ENCODE data around the gene ZYG11B. TPM values are rescaled to one million over a fixed set of nuclear protein-coding genes. Genes with fewer than 3 reads are reported as not detected.

The ZYG11B gene
- total and polyA plus RNA-seq, 5 donors from 2014 or later: 13.6 to 21.1 (median 15.3) TPM

GRCh38 chr1:52697795-52698674 lies 28.2 kb upstream of the ZYG11B start, which contains the start of gene COA7:
TSS of gene COA7 (minus strand) at chr1:52698347. CDS start at chr1:52698326, 21 bp downstream.
- H3K9me3 Mint-ChIP-seq: no peaks in the 10 kb centered on the region
- Histone ChIP-seq H3K9me3 (ENCODE audit: control insufficient read depth in 2 of 2, low read length in 2 of 2) (no peaks in the 10 kb centered on the region), H3K4me1 (ENCODE audit: control insufficient read depth, insufficient read depth, low read length, poor library complexity, severe bottlenecking) (peaks cover 14% of the 10 kb centered on the region), H3K27ac (ENCODE audit: insufficient read depth, low read length, poor library complexity, severe bottlenecking) (peak within 1 kb of the TSS; percentile 37), H3K4me3 (ENCODE audit: low read depth, low read length) (peak within 1 kb of the TSS; percentile 73), H3K27me3 (ENCODE audit: control insufficient read depth, insufficient read depth, low read length) (no peaks in the 10 kb centered on the region), H3K36me3 (ENCODE audit: control insufficient read depth, insufficient read depth, low read length) (no peaks in the 10 kb centered on the region)
- peak within 1 kb of the TSS; percentile 86 to 95 (median 93) for H3K27ac Mint-ChIP-seq
- H3K36me3 Mint-ChIP-seq: no peaks in the 10 kb centered on the region
- H3K4me1 Mint-ChIP-seq: peaks cover 11 to 38% (median 22%) of the 10 kb centered on the region in 4 donors
- DNase-seq: peak; percentile 35 to 69 (median 65)
- H3K27me3 Mint-ChIP-seq: peaks cover 6% of the 10 kb centered on the region
- ATAC-seq (ENCODE audit: low read depth in 2 of 2): peak; percentile 19 to 21
- peak within 1 kb of the TSS; percentile 89 to 98 (median 94) for H3K4me3 Mint-ChIP-seq

DNA sequence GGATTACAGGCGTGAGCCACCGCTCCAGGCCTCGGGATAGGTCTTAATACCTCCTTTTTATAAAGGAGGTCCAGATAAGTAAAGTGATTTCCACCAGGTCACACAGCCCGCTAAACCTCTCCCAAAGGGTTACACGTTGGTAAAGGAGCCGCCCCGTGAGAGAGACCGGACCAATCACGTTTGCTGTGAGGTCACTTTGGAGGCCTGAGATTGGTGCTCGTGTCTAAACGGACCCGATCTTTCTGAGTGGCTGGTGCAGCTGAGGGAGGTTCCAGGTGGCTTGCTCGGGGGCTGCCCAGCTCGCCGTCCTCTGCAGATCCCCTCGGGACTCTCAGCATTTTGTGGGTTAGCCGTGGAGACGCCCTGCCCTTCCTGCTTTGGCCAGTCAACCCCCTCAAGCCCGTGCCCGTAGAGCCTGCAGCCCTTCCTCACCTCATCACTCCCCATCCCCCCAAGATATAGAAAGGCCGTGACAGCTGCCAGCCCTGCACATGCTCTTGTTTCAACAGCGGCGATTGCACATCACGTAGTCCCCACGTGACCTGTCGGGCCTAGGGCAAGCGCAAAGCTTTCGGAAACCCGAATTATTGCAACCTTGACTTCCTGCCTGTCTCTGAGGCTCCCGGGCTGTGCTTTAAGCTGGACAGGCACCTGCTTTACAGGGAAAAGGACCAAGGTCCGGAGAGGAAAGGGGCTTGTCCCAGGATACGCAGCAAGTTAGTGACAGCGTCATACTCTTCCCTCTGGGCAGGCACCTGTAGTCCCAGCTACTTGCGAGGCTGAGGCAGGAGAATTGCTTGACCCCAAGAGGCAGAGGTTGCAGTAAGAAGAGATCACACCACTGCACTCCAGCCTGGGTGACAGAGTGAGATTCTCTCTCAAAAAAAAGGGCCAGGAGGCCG lies 23.1 kb upstream of the ZYG11B start:
- Histone ChIP-seq H3K9me3 (ENCODE audit: control insufficient read depth in 2 of 2, low read length in 2 of 2) (no peaks in the 10 kb centered on the region), H3K27me3 (ENCODE audit: control insufficient read depth, insufficient read depth, low read length) (peaks cover 1% of the 10 kb centered on the region), H3K27ac (ENCODE audit: insufficient read depth, low read length, poor library complexity, severe bottlenecking) (peak overlapping the region; percentile 87), H3K4me3 (ENCODE audit: low read depth, low read length) (peak overlapping the region; percentile 64), H3K36me3 (ENCODE audit: control insufficient read depth, insufficient read depth, low read length) (no peaks in the 10 kb centered on the region), H3K4me1 (ENCODE audit: control insufficient read depth, insufficient read depth, low read length, poor library complexity, severe bottlenecking) (peaks cover 21% of the 10 kb centered on the region)
- DNase-seq (peak; percentile 75 to 94 (median 86)), ATAC-seq (ENCODE audit: low read depth in 2 of 2) (peak; percentile 90 to 91)
- peak overlapping the region; percentile 88 to 91 (median 90) for H3K4me3 Mint-ChIP-seq
- H3K9me3 Mint-ChIP-seq: no peaks in the 10 kb centered on the region
- peak overlapping the region; percentile 98 to 100 (median 100) for H3K27ac Mint-ChIP-seq
- peaks cover 8% of the 10 kb centered on the region for H3K27me3 Mint-ChIP-seq
- H3K36me3 Mint-ChIP-seq: no peaks in the 10 kb centered on the region
- peaks cover 9 to 28% (median 18%) of the 10 kb centered on the region in 4 donors for H3K4me1 Mint-ChIP-seq

- peaks cover 13% of the 10 kb centered on the region for H3K27me3 Mint-ChIP-seq
- Histone ChIP-seq H3K27ac (ENCODE audit: insufficient read depth, low read length, poor library complexity, severe bottlenecking) (no peak overlapping the region), H3K4me1 (ENCODE audit: control insufficient read depth, insufficient read depth, low read length, poor library complexity, severe bottlenecking) (peaks cover 15% of the 10 kb centered on the region), H3K27me3 (ENCODE audit: control insufficient read depth, insufficient read depth, low read length) (peaks cover 3% of the 10 kb centered on the region), H3K4me3 (ENCODE audit: low read depth, low read length) (no peak overlapping the region), H3K36me3 (ENCODE audit: control insufficient read depth, insufficient read depth, low read length) (no peaks in the 10 kb centered on the region), H3K9me3 (ENCODE audit: control insufficient read depth in 2 of 2, low read length in 2 of 2) (no peaks in the 10 kb centered on the region)
- no peak for ATAC-seq (ENCODE audit: low read depth in 2 of 2)
- peak overlapping the region in 1 of 4 donors; percentile 51 for H3K4me3 Mint-ChIP-seq
- no peak overlapping the region for H3K27ac Mint-ChIP-seq
- peaks cover 7 to 21% (median 11%) of the 10 kb centered on the region in 4 donors for H3K4me1 Mint-ChIP-seq
- H3K9me3 Mint-ChIP-seq: no peaks in the 10 kb centered on the region
- no peaks in the 10 kb centered on the region for H3K36me3 Mint-ChIP-seq
- no peak for DNase-seq
Measured at GRCh38 chr1:52706136-52706670, 20.1 kb upstream of the ZYG11B start.

- no peaks in the 10 kb centered on the region for H3K9me3 Mint-ChIP-seq
- Histone ChIP-seq H3K36me3 (ENCODE audit: control insufficient read depth, insufficient read depth, low read length) (no peaks in the 10 kb centered on the region), H3K9me3 (ENCODE audit: control insufficient read depth in 2 of 2, low read length in 2 of 2) (no peaks in the 10 kb centered on the region), H3K27me3 (ENCODE audit: control insufficient read depth, insufficient read depth, low read length) (peaks cover 3% of the 10 kb centered on the region), H3K4me1 (ENCODE audit: control insufficient read depth, insufficient read depth, low read length, poor library complexity, severe bottlenecking) (peaks cover 15% of the 10 kb centered on the region), H3K4me3 (ENCODE audit: low read depth, low read length) (no peak overlapping the region), H3K27ac (ENCODE audit: insufficient read depth, low read length, poor library complexity, severe bottlenecking) (no peak overlapping the region)
- H3K27me3 Mint-ChIP-seq: peaks cover 13% of the 10 kb centered on the region
- H3K36me3 Mint-ChIP-seq: no peaks in the 10 kb centered on the region
- DNase-seq: no peak
- peaks cover 7 to 14% (median 11%) of the 10 kb centered on the region in 4 donors for H3K4me1 Mint-ChIP-seq
- no peak overlapping the region for H3K4me3 Mint-ChIP-seq
- no peak overlapping the region for H3K27ac Mint-ChIP-seq
- no peak for ATAC-seq (ENCODE audit: low read depth in 2 of 2)
Measured at GRCh38 chr1:52706941-52707926, 19.0 kb upstream of the ZYG11B start.

- Histone ChIP-seq H3K4me1 (ENCODE audit: control insufficient read depth, insufficient read depth, low read length, poor library complexity, severe bottlenecking) (peaks cover 10% of the 10 kb centered on the region), H3K4me3 (ENCODE audit: low read depth, low read length) (no peak overlapping the region), H3K9me3 (ENCODE audit: control insufficient read depth in 2 of 2, low read length in 2 of 2) (no peaks in the 10 kb centered on the region), H3K36me3 (ENCODE audit: control insufficient read depth, insufficient read depth, low read length) (no peaks in the 10 kb centered on the region), H3K27me3 (ENCODE audit: control insufficient read depth, insufficient read depth, low read length) (peaks cover 3% of the 10 kb centered on the region), H3K27ac (ENCODE audit: insufficient read depth, low read length, poor library complexity, severe bottlenecking) (no peak overlapping the region)
- ATAC-seq (ENCODE audit: low read depth in 2 of 2) (no peak), DNase-seq (no peak)
- H3K27me3 Mint-ChIP-seq: peaks cover 7% of the 10 kb centered on the region
- no peaks in the 10 kb centered on the region for H3K9me3 Mint-ChIP-seq
- H3K4me3 Mint-ChIP-seq: no peak overlapping the region
- H3K36me3 Mint-ChIP-seq: no peaks in the 10 kb centered on the region
- H3K27ac Mint-ChIP-seq: peak overlapping the region in 1 of 3 donors; percentile 38
- peaks cover 3 to 7% (median 6%) of the 10 kb centered on the region in 4 donors for H3K4me1 Mint-ChIP-seq
Measured at GRCh38 chr1:52707927-52708655, 18.2 kb upstream of the ZYG11B start.

- Histone ChIP-seq H3K4me1 (ENCODE audit: control insufficient read depth, insufficient read depth, low read length, poor library complexity, severe bottlenecking) (peaks cover under 1% of the 10 kb centered on the region), H3K4me3 (ENCODE audit: low read depth, low read length) (no peak overlapping the region), H3K9me3 (ENCODE audit: control insufficient read depth in 2 of 2, low read length in 2 of 2) (no peaks in the 10 kb centered on the region), H3K27me3 (ENCODE audit: control insufficient read depth, insufficient read depth, low read length) (peaks cover 3% of the 10 kb centered on the region), H3K27ac (ENCODE audit: insufficient read depth, low read length, poor library complexity, severe bottlenecking) (no peak overlapping the region), H3K36me3 (ENCODE audit: control insufficient read depth, insufficient read depth, low read length) (no peaks in the 10 kb centered on the region)
- no peaks in the 10 kb centered on the region for H3K4me1 Mint-ChIP-seq
- DNase-seq (no peak), ATAC-seq (ENCODE audit: low read depth in 2 of 2) (no peak)
- no peak overlapping the region for H3K4me3 Mint-ChIP-seq
- no peaks in the 10 kb centered on the region for H3K9me3 Mint-ChIP-seq
- H3K27me3 Mint-ChIP-seq: peaks cover 9% of the 10 kb centered on the region
- H3K27ac Mint-ChIP-seq: no peak overlapping the region
- no peaks in the 10 kb centered on the region for H3K36me3 Mint-ChIP-seq
Measured at GRCh38 chr1:52709016-52709415, 17.2 kb upstream of the ZYG11B start.
